ENCODE data around the gene ECT2L.
A peak's percentile ranks its signal among the peaks of the same experiment; 100 is the strongest.

The ECT2L gene

GRCh38 chr6:138795809-138796603 lies at the start of gene ECT2L:
Gene ECT2L, plus strand, starts transcription at chr6:138796087. Its CDS starts 17,188 bp downstream, at chr6:138813275.
- H3K9me3 ChIP-seq (ENCODE audit: severe bottlenecking): no peaks in the 10 kb centered on the region
- no peak for TF ChIP-seq CTCF (IDR thresholded peaks at IDR 0.05; ENCODE audit: low read depth, low read length)
- no peak for DNase-seq
- H3K36me3 ChIP-seq: no peaks in the 10 kb centered on the region
- H3K4me3 ChIP-seq (ENCODE audit: low read depth, low read length): no peak within 1 kb of the TSS
- no peak within 1 kb of the TSS for H3K27ac ChIP-seq
- no peaks in the 10 kb centered on the region for H3K27me3 ChIP-seq (ENCODE audit: insufficient read depth, low read depth, severe bottlenecking)

GRCh38 chr6:138752017-138752416 lies 43.9 kb upstream of the ECT2L start:
- no peak for DNase-seq
- Histone ChIP-seq H3K27ac (no peak overlapping the region), H3K36me3 (no peaks in the 10 kb centered on the region), H3K9me3 (ENCODE audit: severe bottlenecking) (no peaks in the 10 kb centered on the region), H3K4me3 (ENCODE audit: low read depth, low read length) (no peak overlapping the region), H3K27me3 (ENCODE audit: insufficient read depth, low read depth, severe bottlenecking) (no peaks in the 10 kb centered on the region)
- peak; percentile 17; the same call in 1 of the 2 replicates for TF ChIP-seq CTCF (IDR thresholded peaks at IDR 0.05; ENCODE audit: low read depth, low read length)

- Histone ChIP-seq H3K9me3 (ENCODE audit: severe bottlenecking) (no peaks in the 10 kb centered on the region), H3K27ac (no peak overlapping the region), H3K4me3 (ENCODE audit: low read depth, low read length) (no peak overlapping the region), H3K27me3 (ENCODE audit: insufficient read depth, low read depth, severe bottlenecking) (no peaks in the 10 kb centered on the region), H3K36me3 (no peaks in the 10 kb centered on the region)
- DNase-seq: no peak
- TF ChIP-seq CTCF (IDR thresholded peaks at IDR 0.05; ENCODE audit: low read depth, low read length): no peak
These were observed 38.8 kb upstream of the ECT2L start for GRCh38 chr6:138757136-138757535.

GRCh38 chr6:138765896-138766655 lies 29.8 kb upstream of the ECT2L start:
- no peaks in the 10 kb centered on the region for H3K27me3 ChIP-seq (ENCODE audit: insufficient read depth, low read depth, severe bottlenecking)

GRCh38 chr6:138769102-138769676 lies 26.7 kb upstream of the ECT2L start:
- Histone ChIP-seq H3K9me3 (ENCODE audit: severe bottlenecking) (no peaks in the 10 kb centered on the region), H3K27me3 (ENCODE audit: insufficient read depth, low read depth, severe bottlenecking) (no peaks in the 10 kb centered on the region), H3K36me3 (no peaks in the 10 kb centered on the region), H3K27ac (no peak overlapping the region), H3K4me3 (ENCODE audit: low read depth, low read length) (no peak overlapping the region)
- DNase-seq: no peak
- TF ChIP-seq CTCF (IDR thresholded peaks at IDR 0.05; ENCODE audit: low read depth, low read length): no peak

More at GRCh38 chr6:138765896-138766655, 29.8 kb upstream of the ECT2L start:
- no peak for DNase-seq
- 0 out of 2 replicates have a peak, but pooled peaks have one; percentile 8 for TF ChIP-seq CTCF (IDR thresholded peaks at IDR 0.05; ENCODE audit: low read depth, low read length)
- Histone ChIP-seq H3K9me3 (ENCODE audit: severe bottlenecking) (no peaks in the 10 kb centered on the region), H3K4me3 (ENCODE audit: low read depth, low read length) (no peak overlapping the region), H3K36me3 (no peaks in the 10 kb centered on the region), H3K27ac (no peak overlapping the region)

Data from WERI-Rb-1 (cell line).